OCI-LY1 (cell line): ENCODE measurements around the gene ADPGK.

ENCODE experiments used
- H2AFZ ChIP-seq: fragments of 200-600 bp; sonication (generic), shearing (Covaris generic); 2 replicates; pipeline ENCODE4 v1.6.0; 2014; ENCODE audit warnings: antibody characterized with exemption, mild to moderate bottlenecking, low read length
- H3F3A ChIP-seq: fragments of 200-600 bp; sonication (generic), shearing (Covaris generic); 2 replicates; pipeline ENCODE4 v1.6.0; 2014; ENCODE audit warnings: mild to moderate bottlenecking, antibody characterized with exemption, low read length, moderate library complexity; ENCODE audit not compliant: insufficient read depth
- H3K27ac ChIP-seq: fragments of 200-600 bp; sonication (generic); 2 replicates; pipeline ENCODE4 v1.5.1; 2014; ENCODE audit warnings: low read length, mixed run types, mild to moderate bottlenecking, low read depth; ENCODE audit not compliant: poor library complexity, severe bottlenecking
- H3K27me3 ChIP-seq: fragments of 200-600 bp; sonication (generic); 2 replicates; pipeline ENCODE4 v1.6.0; 2014; ENCODE audit warnings: antibody characterized with exemption, mild to moderate bottlenecking, low read length, moderate library complexity; ENCODE audit not compliant: insufficient read depth
- H3K36me3 ChIP-seq: fragments of 200-600 bp; sonication (generic); 2 replicates; pipeline ENCODE4 v1.6.1; 2014; ENCODE audit warnings: mild to moderate bottlenecking, antibody characterized with exemption, low read length, moderate library complexity, mixed read lengths; ENCODE audit not compliant: insufficient read depth
- H3K4me1 ChIP-seq: fragments of 200-600 bp; sonication (generic); 2 replicates; pipeline ENCODE4 v1.5.1; 2014; ENCODE audit warnings: mild to moderate bottlenecking, low read length, moderate library complexity; ENCODE audit not compliant: insufficient read depth, severe bottlenecking
- H3K4me2 ChIP-seq: fragments of 200-600 bp; sonication (generic), shearing (Covaris generic); 2 replicates; pipeline ENCODE4 v1.6.1; 2014; ENCODE audit warnings: low read length
- H3K4me3 ChIP-seq: fragments of 200-600 bp; sonication (generic); 2 replicates; pipeline ENCODE4 v1.5.1; 2014; ENCODE audit warnings: low read length, low read depth, mild to moderate bottlenecking, mixed read lengths; ENCODE audit not compliant: poor library complexity, severe bottlenecking
- H3K79me2 ChIP-seq: fragments of 200-600 bp; shearing (Covaris generic); 2 replicates; pipeline ENCODE4 v1.6.1; 2016; ENCODE audit warnings: mixed run types, low read length, mixed read lengths; ENCODE audit not compliant: insufficient read depth
- H3K9ac ChIP-seq: fragments of 200-600 bp; sonication (generic), shearing (Covaris generic); 2 replicates; pipeline ENCODE4 v1.6.1; 2014; ENCODE audit warnings: mild to moderate bottlenecking, low read length, mixed read lengths
- H3K9me2 ChIP-seq: fragments of 200-600 bp; sonication (generic), shearing (Covaris generic); 2 replicates; pipeline ENCODE4 v1.6.1; 2014; ENCODE audit warnings: low read depth, mild to moderate bottlenecking, low read length, mixed read lengths
- H3K9me3 ChIP-seq: fragments of 200-600 bp; shearing (Covaris generic); 2 replicates; pipeline ENCODE4 v1.6.1; 2014; ENCODE audit warnings: low read length, mixed read lengths
- H4K20me1 ChIP-seq: fragments of 200-600 bp; sonication (generic), shearing (Covaris generic); 2 replicates; pipeline ENCODE4 v1.6.0; 2016; ENCODE audit warnings: mild to moderate bottlenecking, low read length; ENCODE audit not compliant: insufficient read depth
- CTCF ChIP-seq: fragments of 200-600 bp; sonication (generic), shearing (Covaris generic); IDR thresholded peaks from 2 replicates; pipeline ENCODE4 v1.5.1; 2017; ENCODE audit warnings: mild to moderate bottlenecking, antibody characterized with exemption, low read length, moderate library complexity, mixed read lengths
- EZH2 ChIP-seq: fragments of 200-600 bp; sonication (generic), shearing (Covaris generic); IDR thresholded peaks from 2 replicates; pipeline ENCODE4 v1.8.0; 2017; ENCODE audit warnings: borderline replicate concordance, mixed run types, mild to moderate bottlenecking, antibody characterized with exemption, low read length, moderate library complexity, mixed read lengths

The ADPGK gene

GRCh38 chr15:72749700-72750099, 33.9 kb downstream of the ADPGK start:
- no peak overlapping the region for H3K4me2 ChIP-seq
- no peaks in the 10 kb centered on the region for H3K79me2 ChIP-seq
- H3K27ac ChIP-seq: no peak overlapping the region
- TF ChIP-seq CTCF (no peak), EZH2 (no peak)
- H3K9me3 ChIP-seq: no peaks in the 10 kb centered on the region
- H3F3A ChIP-seq: no peaks in the 10 kb centered on the region
- H3K9ac ChIP-seq: no peak overlapping the region
- H2AFZ ChIP-seq: no peak overlapping the region
- no peaks in the 10 kb centered on the region for H3K9me2 ChIP-seq
- H3K36me3 ChIP-seq: peaks cover 63% of the 10 kb centered on the region
- H3K4me3 ChIP-seq: no peak overlapping the region
- no peaks in the 10 kb centered on the region for H4K20me1 ChIP-seq
- H3K4me1 ChIP-seq: no peaks in the 10 kb centered on the region
- H3K27me3 ChIP-seq: no peaks in the 10 kb centered on the region

GRCh38 chr15:72740219-72740618, 43.3 kb downstream of the ADPGK start:
- Histone ChIP-seq H3K36me3 (peaks cover 74% of the 10 kb centered on the region), H3K9me3 (no peaks in the 10 kb centered on the region), H3K27ac (no peak overlapping the region), H3K4me2 (no peak overlapping the region), H3K79me2 (no peaks in the 10 kb centered on the region), H3K4me1 (peaks cover 9% of the 10 kb centered on the region), H2AFZ (no peak overlapping the region), H3K27me3 (no peaks in the 10 kb centered on the region), H3F3A (no peaks in the 10 kb centered on the region), H3K9me2 (no peaks in the 10 kb centered on the region), H3K9ac (no peak overlapping the region), H4K20me1 (no peaks in the 10 kb centered on the region), H3K4me3 (no peak overlapping the region)
- no peak for TF ChIP-seq EZH2
- no peak for TF ChIP-seq CTCF

- Histone ChIP-seq H3K79me2 (no peaks in the 10 kb centered on the region), H3K27me3 (no peaks in the 10 kb centered on the region), H3K36me3 (peaks cover 89% of the 10 kb centered on the region), H3K4me1 (peaks cover 9% of the 10 kb centered on the region), H3K4me3 (no peak overlapping the region), H3K9me3 (no peaks in the 10 kb centered on the region), H2AFZ (no peak overlapping the region), H3K4me2 (no peak overlapping the region), H3K27ac (no peak overlapping the region), H3K9ac (no peak overlapping the region), H4K20me1 (no peaks in the 10 kb centered on the region), H3K9me2 (no peaks in the 10 kb centered on the region), H3F3A (no peaks in the 10 kb centered on the region)
- TF ChIP-seq EZH2: no peak
- TF ChIP-seq CTCF: no peak
Measured at GRCh38 chr15:72737723-72738122, 45.8 kb downstream of the ADPGK start.
